ENCODE measurements around the gene PGR.

GRCh38 chr11:101128571-101129202 lies 926 bp downstream of the PGR start:
- TF ChIP-seq CTCF (IDR thresholded peaks at IDR 0.05) (no peak), POLR2A (IDR thresholded peaks at IDR 0.05) (no peak)

All from suprapubic skin (tissue), 3 donors.